HCT116 (cell line): ENCODE data around the gene CILP2. TPM values are rescaled to one million over a fixed set of nuclear protein-coding genes. Genes with fewer than 3 reads are reported as not detected.

Experiments
- ATAC-seq: fragments of 200-7000 bp; cut with Tn5 transposase; 2 replicates; pipeline ENCODE4 v1.9.1; 2020; ENCODE audit warnings: mild to moderate bottlenecking, moderate library complexity
- BruUV-seq: library from RNA; stranded (reverse); fragments of 400-500 nt; replicated peaks from 2 replicates; lab custom pipeline; 2021; lab: Mats Ljungman, UMichigan
- CTCF ChIA-PET: fragments of 300-600 bp; sonication (Branson Sonifier 250); formaldehyde crosslinking; loops from one replicate; lab custom pipeline; 2021; ENCODE audit warnings: antibody characterized with exemption; lab: Charles Lee
- POLR2A ChIA-PET: fragments of 300-600, 350-600 bp; sonication (Branson Sonifier 250); formaldehyde crosslinking; loops from one replicate; lab custom pipeline; 2021; ENCODE audit warnings: antibody characterized with exemption; lab: Charles Lee
- RAD21 ChIA-PET, 2 experiments: fragments of 300-600 bp; sonication (Branson Sonifier 250); formaldehyde crosslinking; loops; one replicate each; lab custom pipeline; 2023; ENCODE audit warnings: low total read pairs in 2 of 2; ENCODE audit not compliant: uncharacterized antibody in 2 of 2, unreplicated experiment in 2 of 2, low non-redundant PET in 1 of 2; lab: Charles Lee
- DNase-seq: peaks from one replicate; pipeline ENCODE4 v3.0.0-alpha.2; 2010; ENCODE audit warnings: low read depth, low spot score
- H2AFZ ChIP-seq: fragments of 200-600 bp; shearing (Covaris generic), sonication (generic); 2 replicates; pipeline ENCODE4 v1.6.1; 2017; ENCODE audit warnings: low read depth, mixed run types, mixed read lengths, antibody characterized with exemption, low read length; ENCODE audit not compliant: poor library complexity, severe bottlenecking
- H3K27ac ChIP-seq: 2 replicates; pipeline ENCODE4 v1.5.1; 2012; ENCODE audit warnings: low read depth, low read length
- H3K27me3 ChIP-seq: fragments of 200-600 bp; sonication (generic); 2 replicates; pipeline ENCODE4 v1.6.1; 2016; ENCODE audit warnings: mixed run types, low read length, mixed read lengths; ENCODE audit not compliant: insufficient read depth
- H3K36me3 ChIP-seq, 2 experiments: fragments of 200-500 bp in 1 of 2; fragments of 200-600 bp in 1 of 2; sonication (Bioruptor generic) in 1 of 2; sonication (generic) in 1 of 2; 2 replicates each; pipeline versions ENCODE4 v1.5.1 to v1.6.1; 2014 to 2016; ENCODE audit warnings: low read length in 2 of 2, inconsistent platforms in 1 of 2, mixed read lengths in 1 of 2, mixed run types in 1 of 2; ENCODE audit not compliant: insufficient read depth in 2 of 2, control insufficient read depth in 1 of 2
- H3K4me1 ChIP-seq, 2 experiments: fragments of 200-600 bp in 1 of 2; sonication (generic) in 1 of 2; 2 replicates each; pipeline versions ENCODE4 v1.5.1 to v1.6.1; 2012 to 2017; ENCODE audit warnings: low read length in 2 of 2, inconsistent platforms in 1 of 2, mild to moderate bottlenecking in 1 of 2, mixed read lengths in 1 of 2, mixed run types in 1 of 2, moderate library complexity in 1 of 2; ENCODE audit not compliant: insufficient read depth in 2 of 2, control insufficient read depth in 1 of 2
- H3K4me2 ChIP-seq: fragments of 200-600 bp; sonication (generic); 2 replicates; pipeline ENCODE4 v1.6.1; 2017; ENCODE audit warnings: mixed run types, low read length, mixed read lengths
- H3K4me3 ChIP-seq, 2 experiments: fragments of 200-600 bp in 1 of 2; sonication (generic) in 1 of 2; replicated peaks in 1 of 2; 2 replicates each; pipeline ENCODE4 v1.5.1; 2011 to 2016; ENCODE audit warnings: low read length in 2 of 2, control low read depth in 1 of 2, low read depth in 1 of 2, mild to moderate bottlenecking in 1 of 2, mixed read lengths in 1 of 2, mixed run types in 1 of 2
- H3K79me2 ChIP-seq: fragments of 200-600 bp; sonication (generic); 2 replicates; pipeline ENCODE4 v1.6.1; 2017; ENCODE audit warnings: mild to moderate bottlenecking, mixed run types, low read length, moderate library complexity, mixed read lengths; ENCODE audit not compliant: insufficient read depth
- H3K9ac ChIP-seq: fragments of 200-600 bp; sonication (generic); 2 replicates; pipeline ENCODE4 v1.6.1; 2016; ENCODE audit warnings: low read length, mixed read lengths
- H3K9me2 ChIP-seq: fragments of 200-600 bp; sonication (generic), shearing (Covaris generic); 2 replicates; pipeline ENCODE4 v1.6.1; 2017; ENCODE audit warnings: mixed run types, mild to moderate bottlenecking, moderate library complexity; ENCODE audit not compliant: insufficient read depth
- H3K9me3 ChIP-seq, 2 experiments: fragments of 200-500 bp in 1 of 2; fragments of 200-600 bp in 1 of 2; sonication (Bioruptor generic) in 1 of 2; sonication (generic) in 1 of 2; 2 replicates each; pipeline ENCODE4 v1.6.1; 2014 to 2017; ENCODE audit warnings: low read length in 2 of 2, mixed read lengths in 2 of 2, inconsistent platforms in 1 of 2, low read depth in 1 of 2, mild to moderate bottlenecking in 1 of 2, mixed run types in 1 of 2, moderate library complexity in 1 of 2; ENCODE audit not compliant: control insufficient read depth in 1 of 2, insufficient read depth in 1 of 2
- H4K20me1 ChIP-seq: fragments of 200-600 bp; sonication (generic), shearing (Covaris generic); 2 replicates; pipeline ENCODE4 v1.6.1; 2017; ENCODE audit warnings: mixed run types, mild to moderate bottlenecking, moderate library complexity; ENCODE audit not compliant: insufficient read depth
- CBX3 ChIP-seq: IDR thresholded peaks from 2 replicates; pipeline ENCODE4 v1.6.1; 2012; ENCODE audit warnings: low read depth
- CEBPB ChIP-seq: IDR thresholded peaks from 2 replicates; pipeline ENCODE4 v1.6.1; 2012; ENCODE audit warnings: low read depth
- CTCF ChIP-seq, 3 experiments: fragments of 200-600 bp in 1 of 3; sonication (generic) in 1 of 3; IDR thresholded peaks in 2 of 3; conservative IDR thresholded peaks in 1 of 3; 2 replicates each; pipeline ENCODE4 v1.5.1; 2012 to 2017; ENCODE audit warnings: low read depth in 2 of 3, low read length in 2 of 3, antibody characterized with exemption in 1 of 3, borderline replicate concordance in 1 of 3, control low read depth in 1 of 3, mild to moderate bottlenecking in 1 of 3, mixed read lengths in 1 of 3, mixed run types in 1 of 3, moderate library complexity in 1 of 3; ENCODE audit not compliant: insufficient read depth in 1 of 3
- EGR1 ChIP-seq: IDR thresholded peaks from 2 replicates; pipeline ENCODE4 v1.6.1; 2012; ENCODE audit warnings: low read depth
- ELF1 ChIP-seq: IDR thresholded peaks from 2 replicates; pipeline ENCODE4 v1.6.1; 2012; ENCODE audit warnings: low read depth, borderline replicate concordance
- EZH2 ChIP-seq: fragments of 200-600 bp; sonication (generic); IDR thresholded peaks from 2 replicates; pipeline ENCODE4 v1.6.1; 2017; ENCODE audit warnings: antibody characterized with exemption, mixed run types
- EZH2phosphoT487 ChIP-seq: fragments of 200-600 bp; IDR thresholded peaks from 2 replicates; pipeline ENCODE4 v1.6.1; 2018; ENCODE audit warnings: antibody characterized with exemption, borderline replicate concordance
- JUND ChIP-seq: IDR thresholded peaks from 2 replicates; pipeline ENCODE4 v1.6.1; 2012
- SP1 ChIP-seq: IDR thresholded peaks from 2 replicates; pipeline ENCODE4 v1.6.1; 2012; ENCODE audit warnings: low read depth
- SRF ChIP-seq: IDR thresholded peaks from 2 replicates; pipeline ENCODE4 v1.6.1; 2012; ENCODE audit warnings: low read depth
- TCF7L2 ChIP-seq: IDR thresholded peaks from 2 replicates; pipeline ENCODE4 v1.7.0; 2011; ENCODE audit warnings: borderline replicate concordance, inconsistent platforms; ENCODE audit not compliant: insufficient read depth, insufficient read length; ENCODE audit errors: extremely low read depth
- YY1 ChIP-seq: IDR thresholded peaks from 2 replicates; pipeline ENCODE4 v1.6.1; 2011; ENCODE audit warnings: low read length, low read depth, moderate library complexity, mild to moderate bottlenecking; ENCODE audit not compliant: insufficient replicate concordance; ENCODE audit errors: extremely low read depth
- ZBTB33 ChIP-seq: IDR thresholded peaks from 2 replicates; pipeline ENCODE4 v1.6.1; 2011; ENCODE audit warnings: mild to moderate bottlenecking, low read length, moderate library complexity; ENCODE audit not compliant: insufficient replicate concordance; ENCODE audit errors: extremely low read depth
- ZFX ChIP-seq: fragments of 450-650 bp; IDR thresholded peaks from 2 replicates; pipeline ENCODE4 v1.6.1; 2017
- ZNF274 ChIP-seq: fragments of 200-500 bp; sonication (Bioruptor generic); IDR thresholded peaks from 2 replicates; pipeline ENCODE4 v1.6.1; 2014; ENCODE audit warnings: mild to moderate bottlenecking, low read depth, low read length, inconsistent platforms
- intact Hi-C: fragments of 100-400 bp; cut with micrococcal nuclease; formaldehyde crosslinking; loops from 2 replicates; pipeline ENCODE4 v1.10.0; 2022
- total RNA-seq: library from RNA; stranded (reverse); gene quantifications from one replicate; pipeline ENCODE4 v1.2.1, GENCODE V29; 2021; ENCODE audit not compliant: unreplicated experiment
- TF ChIP-seq, protein P1 (sequence below): IDR thresholded peaks from 2 replicates; pipeline ENCODE4 v1.6.1; 2012
- TF ChIP-seq, protein P2 (sequence below): IDR thresholded peaks from 2 replicates; pipeline ENCODE4 v1.6.1; 2012

The CILP2 gene
- total RNA-seq, 1 experiment from 2014 or later: 13.1 TPM

DNA sequence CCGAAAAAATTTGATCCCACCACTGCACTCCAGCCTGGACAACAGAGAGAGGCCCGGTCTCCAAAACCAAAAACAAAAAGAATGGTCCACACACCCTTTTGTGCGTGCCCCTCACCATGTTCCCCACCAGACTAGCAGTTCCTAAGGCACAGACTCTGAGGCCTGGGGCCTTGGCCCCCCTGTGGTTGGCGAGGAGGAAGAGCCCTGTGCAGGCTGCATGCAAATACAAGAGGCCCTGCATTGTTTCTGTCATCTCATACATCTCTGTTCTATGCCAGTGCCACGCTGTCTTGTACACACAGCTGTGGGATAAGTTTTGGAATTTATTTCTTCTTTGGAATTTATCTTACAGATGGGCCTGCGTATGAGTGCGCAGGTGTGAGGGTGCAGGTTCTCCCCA is 14.0 kb upstream of the CILP2 start:
- H3K4me1 ChIP-seq: no peaks in the 10 kb centered on the region
- H3K4me3 ChIP-seq: no peak overlapping the region
- H3K27ac ChIP-seq: no peak overlapping the region
- no peaks in the 10 kb centered on the region for H3K9me2 ChIP-seq
- ChIA-PET POLR2A (no interaction called here), CTCF (no interaction called here), RAD21 (no interaction called here)
- H4K20me1 ChIP-seq: no peaks in the 10 kb centered on the region
- H3K9ac ChIP-seq: no peak overlapping the region
- peaks cover 72% of the 10 kb centered on the region for H3K79me2 ChIP-seq
- TF ChIP-seq YY1 (no peak), EZH2phosphoT487 (no peak), CEBPB (no peak), JUND (no peak), CTCF (IDR thresholded peaks at IDR 0.05 in 2 of 3, conservative IDR thresholded peaks at IDR 0.05 in 1 of 3; ENCODE audit: borderline replicate concordance in 1 of 3, insufficient read depth in 1 of 3, low read depth in 2 of 3, low read length in 2 of 3) (no peak), SRF (no peak), SP1 (no peak), CBX3 (no peak), ZBTB33 (no peak), ELF1 (no peak), ZNF274 (no peak), EZH2 (no peak), EGR1 (no peak), ZFX (no peak), TCF7L2 (no peak)
- TF ChIP-seq, protein P1, sequence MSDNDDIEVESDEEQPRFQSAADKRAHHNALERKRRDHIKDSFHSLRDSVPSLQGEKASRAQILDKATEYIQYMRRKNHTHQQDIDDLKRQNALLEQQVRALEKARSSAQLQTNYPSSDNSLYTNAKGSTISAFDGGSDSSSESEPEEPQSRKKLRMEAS: no peak
- TF ChIP-seq, protein P2, sequence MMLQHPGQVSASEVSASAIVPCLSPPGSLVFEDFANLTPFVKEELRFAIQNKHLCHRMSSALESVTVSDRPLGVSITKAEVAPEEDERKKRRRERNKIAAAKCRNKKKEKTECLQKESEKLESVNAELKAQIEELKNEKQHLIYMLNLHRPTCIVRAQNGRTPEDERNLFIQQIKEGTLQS: no peak
- intact Hi-C loops: no loop called here
- no peak overlapping the region for H2AFZ ChIP-seq
- DNase-seq: no peak
- H3K27me3 ChIP-seq: no peaks in the 10 kb centered on the region
- no peak for ATAC-seq
- H3K36me3 ChIP-seq: peaks cover 14 to 20% of the 10 kb centered on the region in 2 experiments; a peak in 3 of 4 replicates
- no peak overlapping the region for H3K4me2 ChIP-seq
- no TSS peak for BruUV-seq
- no peaks in the 10 kb centered on the region for H3K9me3 ChIP-seq
